ENCODE data around the gene IL12B.
"Not testable (repeated sequence)": the region's sequence is repeated elsewhere in the genome, so short reads cannot be mapped to it uniquely, and the experiment has no call there.

IL12B gene

DNA sequence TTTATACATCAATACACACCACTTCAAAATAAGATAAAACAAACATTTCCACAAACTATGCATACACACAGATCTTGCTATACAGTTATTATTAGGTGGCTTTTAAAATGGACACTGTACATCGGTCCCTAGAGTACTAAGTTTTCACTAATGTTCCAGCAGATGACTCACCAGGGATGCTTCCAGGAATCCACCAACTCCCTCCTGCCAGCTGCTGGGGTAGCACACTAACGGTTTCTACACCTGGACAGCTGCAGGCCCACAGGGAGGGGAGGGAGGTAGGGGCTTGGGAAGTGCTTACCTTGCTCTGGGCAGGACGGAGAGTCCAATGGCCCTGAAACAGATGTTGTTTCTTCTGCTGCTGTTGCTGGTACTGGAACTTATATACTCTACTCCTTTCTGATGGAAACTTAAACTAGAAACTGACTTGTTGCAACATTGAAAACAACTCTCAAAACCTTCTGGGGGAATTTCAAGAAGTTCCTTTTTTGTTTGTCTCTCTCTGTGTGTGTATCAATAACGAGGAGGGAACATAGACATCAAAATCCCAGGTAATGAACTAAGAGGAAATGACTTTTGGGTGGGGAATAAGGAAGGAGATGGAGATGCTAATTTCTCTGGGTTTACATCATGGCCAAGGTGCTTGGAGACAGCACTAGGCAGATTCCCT lies at the start of gene IL12B:
TSS of gene IL12B (minus strand) at position 357 of the 670 bp plus-strand sequence. CDS start 3,705 bp downstream, outside the sequence.
- no peak for FAIRE-seq

DNA sequence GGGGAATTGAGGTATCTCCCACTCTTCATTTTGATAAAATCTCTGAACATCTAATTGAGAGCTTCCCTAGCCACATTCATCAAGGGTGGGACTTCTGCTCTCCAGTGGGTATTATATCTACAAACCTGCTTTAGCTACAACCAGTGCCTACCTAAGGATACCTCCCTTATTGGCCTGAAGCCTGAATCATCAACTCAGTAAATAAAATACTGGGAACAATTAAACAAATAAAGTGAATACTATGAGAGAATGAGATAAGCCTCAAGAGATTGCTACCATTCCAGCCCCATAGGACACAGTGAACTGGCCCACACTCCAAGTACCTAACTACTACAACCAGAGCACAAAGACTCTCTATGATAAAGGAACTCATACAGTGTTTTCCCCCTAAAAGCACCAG lies 47.4 kb upstream of the IL12B start:
- FAIRE-seq = no peak

DNA sequence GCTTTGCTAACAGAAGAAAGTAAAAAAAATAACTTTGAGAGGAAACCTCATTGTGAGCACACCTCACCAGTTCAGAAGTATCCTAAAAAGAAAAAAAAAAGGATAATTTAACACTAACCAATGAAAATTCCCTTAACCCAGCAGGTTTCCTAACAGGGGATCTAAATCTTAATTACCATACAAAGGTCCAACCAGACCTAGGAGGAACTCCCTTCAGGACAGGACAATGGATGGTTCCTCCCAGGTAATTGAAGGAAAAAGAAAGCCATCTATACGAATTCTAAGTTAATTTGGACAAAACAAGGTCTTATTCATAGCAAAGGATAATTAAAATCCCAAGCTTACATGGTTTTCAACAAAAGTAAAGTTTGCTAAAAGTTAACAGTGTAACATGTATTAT lies 37.6 kb upstream of the IL12B start:
- not testable (repeated sequence) for FAIRE-seq

DNA sequence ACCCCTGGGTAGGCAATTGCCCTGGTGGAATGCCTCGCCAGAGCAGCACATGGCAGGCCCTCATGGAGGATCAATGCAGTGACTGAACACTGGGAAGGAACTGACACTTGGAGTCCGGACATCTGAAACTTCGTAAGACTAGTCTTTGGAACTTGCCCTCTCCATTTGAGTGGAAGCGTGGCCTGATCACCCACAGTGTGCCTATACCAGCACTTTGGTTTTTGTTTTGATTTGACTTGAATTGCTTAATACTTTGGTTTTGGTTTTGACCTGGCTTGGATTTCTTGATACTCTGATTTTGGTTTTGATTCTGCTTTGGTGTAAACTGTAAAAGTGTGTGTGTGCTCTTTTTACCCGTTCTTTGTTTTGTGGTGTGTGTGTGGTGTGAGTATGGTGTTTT lies 36.5 kb upstream of the IL12B start:
- FAIRE-seq = not testable (repeated sequence)

DNA sequence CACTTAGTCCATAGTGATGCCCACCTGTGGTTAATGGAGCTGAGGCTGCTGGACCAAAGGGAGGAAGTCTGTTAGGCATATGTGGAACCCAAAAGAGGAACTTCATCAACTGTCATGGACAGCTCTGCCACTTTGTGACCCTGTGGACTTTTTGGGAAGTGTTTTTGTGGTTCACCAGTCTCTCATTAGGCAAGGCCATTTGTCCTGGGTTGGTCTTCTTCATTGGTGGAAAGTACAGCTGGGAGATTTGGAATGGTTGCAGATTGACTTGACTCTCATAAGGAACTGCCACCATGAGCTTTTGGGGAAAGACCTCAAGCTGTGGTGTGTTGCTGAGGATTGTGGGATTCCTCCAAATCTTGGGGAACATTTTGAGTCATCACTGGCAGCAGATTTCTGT lies 31.9 kb upstream of the IL12B start:
- FAIRE-seq = no peak

DNA sequence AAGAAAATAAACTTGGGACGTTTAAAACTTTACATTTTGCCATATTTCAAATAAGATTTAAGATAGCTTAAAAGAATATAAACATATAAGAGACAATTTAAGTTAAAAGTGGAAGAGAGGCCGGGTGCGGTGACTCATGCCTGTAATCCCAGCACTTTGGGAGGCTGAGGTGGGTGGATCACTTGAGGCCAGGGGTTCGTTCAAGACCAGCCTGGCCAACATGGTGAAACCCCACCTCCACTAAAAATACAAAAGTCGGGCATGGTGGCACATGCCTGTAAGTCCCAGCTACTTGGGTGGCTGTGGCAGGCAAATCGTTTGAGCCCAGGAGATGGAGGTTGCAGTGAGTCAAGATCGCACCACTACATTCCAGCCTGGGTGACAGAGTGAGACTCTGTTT lies 29.6 kb upstream of the IL12B start:
- not testable (repeated sequence) for FAIRE-seq

DNA sequence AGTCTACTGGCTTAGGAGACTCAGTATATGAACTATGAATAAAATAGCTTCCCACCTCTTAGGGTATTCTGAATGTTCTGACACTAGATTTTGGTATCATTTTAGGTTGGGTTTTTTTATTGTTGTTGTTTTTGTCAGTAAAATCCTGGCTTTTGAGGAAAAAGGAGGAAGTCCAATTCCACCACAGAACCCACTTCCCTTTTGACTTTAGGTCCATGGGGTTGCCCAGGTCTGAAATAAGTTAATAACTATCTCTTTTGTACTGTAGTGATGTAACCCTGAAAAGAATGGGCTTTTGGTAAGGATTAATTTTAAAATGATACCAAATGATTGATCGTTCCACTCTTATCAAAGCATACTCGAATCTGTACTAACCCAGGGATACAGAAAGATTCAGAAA lies 29.1 kb upstream of the IL12B start:
- FAIRE-seq = no peak

DNA sequence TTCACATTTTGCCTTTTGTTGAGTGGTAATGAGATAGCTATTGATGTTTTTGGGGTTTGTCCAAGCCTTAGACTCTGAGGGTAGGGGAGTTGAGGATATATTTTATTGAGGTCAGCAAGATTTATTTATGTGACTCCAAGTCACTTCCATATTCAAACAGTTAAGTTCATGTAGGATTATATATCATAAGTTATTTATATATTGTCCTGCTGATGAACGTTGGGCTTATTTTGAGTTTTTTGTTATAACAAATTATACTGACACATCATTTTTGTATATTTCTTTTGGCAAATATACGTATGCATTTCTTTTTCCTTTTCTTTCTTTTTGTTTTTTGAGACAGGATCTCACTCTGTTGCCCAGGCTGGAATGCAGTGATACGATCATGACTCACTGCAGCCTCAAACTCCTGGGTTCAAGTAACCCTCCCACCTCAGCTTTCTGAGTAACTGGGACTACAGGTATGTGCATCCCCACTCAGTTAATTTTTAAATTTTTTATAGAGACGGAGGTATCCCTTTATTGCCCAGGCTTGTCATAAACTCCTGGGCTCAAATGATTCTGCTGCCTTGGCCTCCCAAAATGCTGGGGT lies 23.5 kb upstream of the IL12B start:
- no peak for FAIRE-seq

DNA sequence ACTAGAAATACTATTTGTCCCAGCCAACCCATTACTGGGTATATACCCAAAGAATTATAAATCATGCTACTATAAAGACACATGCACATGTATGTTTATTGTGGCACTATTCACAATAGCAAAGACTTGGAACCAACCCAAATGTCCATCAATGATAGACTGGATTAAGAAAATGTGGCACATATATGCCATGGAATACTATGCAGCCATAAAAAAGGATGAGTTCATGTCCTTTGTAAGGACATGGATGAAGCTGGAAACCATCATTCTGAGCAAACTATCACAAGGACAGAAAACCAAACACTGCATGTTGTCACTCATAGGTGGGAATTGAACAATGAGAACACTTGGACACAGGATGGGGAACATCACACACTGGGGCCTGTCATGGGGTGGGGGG lies 20.4 kb upstream of the IL12B start:
- not testable (repeated sequence) for FAIRE-seq

DNA sequence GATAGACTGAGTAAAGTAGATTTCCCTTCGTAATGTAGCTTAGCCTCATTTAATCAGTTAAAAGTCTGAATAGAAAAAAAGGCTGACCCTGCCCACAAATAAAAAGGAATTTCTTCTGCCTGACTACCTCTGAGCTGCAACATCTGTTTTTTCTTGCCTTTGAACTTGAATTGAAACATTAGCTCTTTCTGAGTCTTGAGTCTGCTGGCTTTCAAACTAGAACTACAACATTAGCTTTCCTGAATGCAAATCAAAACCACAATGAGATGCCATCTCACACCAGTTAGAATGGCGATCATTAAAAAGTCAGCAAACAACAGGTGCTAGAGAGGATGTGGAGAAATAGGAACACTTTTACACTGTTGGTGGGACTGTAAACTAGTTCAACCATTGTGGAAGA lies 19.9 kb upstream of the IL12B start:
- FAIRE-seq = not testable (repeated sequence)

DNA sequence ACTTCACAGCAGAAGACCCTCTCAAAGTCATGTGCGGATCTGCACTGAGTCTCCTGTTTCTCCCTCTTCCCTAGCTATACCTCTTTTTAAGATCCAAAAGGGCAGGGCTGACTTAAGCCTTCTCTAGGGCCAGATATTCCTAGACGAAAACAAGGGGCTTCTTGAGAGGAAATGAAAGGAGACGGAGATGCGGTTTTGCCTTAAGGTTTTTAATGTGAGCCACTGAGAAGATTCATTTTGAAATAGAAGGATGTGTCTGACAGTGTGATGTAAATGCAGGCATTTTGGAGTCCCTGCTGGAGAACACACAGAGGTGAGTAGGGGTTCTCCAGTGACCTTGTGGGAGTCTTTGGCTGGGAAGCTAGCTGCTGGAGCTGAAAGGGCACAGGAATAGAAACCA lies 15.6 kb upstream of the IL12B start:
- no peak for FAIRE-seq

DNA sequence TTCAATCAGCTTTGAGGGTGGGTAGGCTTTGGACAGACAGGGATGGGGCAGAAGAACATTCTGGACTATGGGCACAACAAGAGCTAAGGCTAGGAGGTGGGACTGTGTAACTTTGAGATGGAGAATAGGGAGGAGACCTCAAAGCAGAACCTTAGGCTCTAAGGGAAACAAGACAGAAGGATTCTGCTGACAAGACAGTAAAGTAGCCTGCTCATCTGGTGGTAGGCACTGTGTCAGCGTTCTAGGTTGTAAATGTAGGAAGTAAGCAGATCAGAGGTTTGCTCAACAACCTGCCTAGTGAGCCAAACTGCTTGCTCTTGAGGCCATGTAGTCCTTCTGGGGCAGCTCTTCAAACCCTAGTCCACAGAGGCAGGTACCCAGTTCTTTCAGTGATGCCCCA lies 15.0 kb upstream of the IL12B start:
- FAIRE-seq = no peak

DNA sequence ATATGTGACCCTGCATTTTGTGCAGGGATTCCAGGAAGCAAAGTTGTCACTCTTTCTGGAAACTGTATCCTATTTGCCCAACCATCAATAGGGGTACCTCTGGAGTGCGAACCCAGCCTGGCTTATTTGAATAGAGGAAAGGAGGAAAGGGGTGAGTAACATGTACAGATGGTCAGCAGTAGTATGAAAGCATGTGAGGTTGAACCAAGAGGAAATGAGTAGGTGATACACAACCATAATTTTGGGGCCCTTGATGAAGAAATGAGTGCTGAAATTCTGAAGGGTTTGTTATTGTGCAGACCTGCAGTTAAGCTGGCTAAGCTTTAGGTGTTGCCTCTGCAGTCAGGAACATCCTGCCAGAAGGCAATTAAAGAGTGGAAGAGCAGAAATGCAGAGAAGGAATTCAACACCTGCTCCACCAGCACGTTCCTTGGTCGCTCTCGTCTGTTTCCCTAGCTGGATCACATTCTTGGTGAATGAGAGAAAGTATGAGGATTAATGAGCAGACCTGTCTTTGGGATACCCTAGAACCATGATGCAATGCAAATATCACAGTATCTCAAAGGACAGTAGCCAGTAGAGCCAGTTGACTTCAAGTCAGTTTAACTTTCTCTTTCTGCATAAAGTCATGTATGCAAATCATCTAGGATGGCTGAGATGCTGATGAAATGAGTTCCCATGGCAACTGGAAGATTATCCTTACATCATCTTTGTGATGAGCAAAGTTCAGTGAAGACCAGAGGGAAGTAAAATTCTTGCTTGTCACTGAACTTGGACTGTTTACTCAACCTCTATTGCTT lies 13.2 kb upstream of the IL12B start:
- FAIRE-seq = no peak

DNA sequence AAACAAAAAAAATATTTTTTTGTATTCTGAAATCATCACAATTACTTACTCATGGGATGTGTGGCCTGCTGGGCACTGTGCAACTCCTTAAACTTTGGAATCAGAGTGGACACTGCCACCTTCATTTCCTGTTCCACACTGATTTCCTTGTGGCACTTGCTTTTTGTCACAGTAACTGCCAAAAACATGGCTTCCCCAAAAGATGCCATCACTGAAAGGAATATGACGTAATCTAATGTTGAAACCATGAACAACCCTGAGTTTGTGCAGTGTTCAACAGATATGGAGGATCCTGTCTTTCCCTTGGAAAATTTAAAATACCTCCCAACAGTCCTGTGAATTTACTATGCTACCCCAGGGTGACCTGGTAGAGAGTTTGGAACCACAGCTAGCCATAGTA lies 12.6 kb upstream of the IL12B start:
- FAIRE-seq = no peak

DNA sequence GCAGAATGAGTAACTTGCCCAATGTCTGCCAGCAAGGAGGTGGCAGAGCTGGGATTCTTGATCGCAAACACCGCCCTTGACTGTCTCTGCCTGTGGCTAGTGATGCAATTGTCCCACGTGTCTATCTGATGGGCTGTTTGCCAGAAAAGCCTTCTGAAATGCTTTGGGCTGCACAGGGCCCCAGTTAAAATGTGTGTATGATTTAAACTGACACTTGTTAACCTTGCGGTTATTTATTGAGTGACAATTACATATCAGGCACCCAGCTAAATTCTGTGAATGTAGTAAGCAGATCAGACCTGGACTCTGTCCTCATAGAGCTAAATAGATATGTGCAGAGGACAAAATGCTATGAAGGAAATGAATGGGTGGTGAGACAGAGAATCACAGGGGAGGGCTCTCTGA lies 11.6 kb upstream of the IL12B start:
- no peak for FAIRE-seq

DNA sequence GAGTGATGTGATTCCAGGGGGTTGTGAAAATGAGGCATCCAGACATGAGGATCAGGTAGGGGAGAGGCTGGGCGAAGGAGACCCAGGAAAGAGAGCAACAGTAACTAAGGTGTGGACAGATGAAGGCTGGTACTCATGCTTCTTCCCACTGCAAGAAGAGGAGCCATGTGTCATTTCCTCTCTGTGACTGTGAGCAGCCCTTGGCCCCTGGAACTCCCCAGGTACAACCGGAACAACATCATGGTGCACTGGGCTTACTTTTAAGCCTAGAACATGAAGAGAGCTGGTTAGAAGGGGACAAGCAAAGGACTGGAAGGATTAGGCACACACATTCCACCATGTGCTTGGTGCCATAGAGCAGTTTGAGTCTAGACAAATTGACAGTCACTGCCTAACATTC lies 10.9 kb upstream of the IL12B start:
- no peak for FAIRE-seq

DNA sequence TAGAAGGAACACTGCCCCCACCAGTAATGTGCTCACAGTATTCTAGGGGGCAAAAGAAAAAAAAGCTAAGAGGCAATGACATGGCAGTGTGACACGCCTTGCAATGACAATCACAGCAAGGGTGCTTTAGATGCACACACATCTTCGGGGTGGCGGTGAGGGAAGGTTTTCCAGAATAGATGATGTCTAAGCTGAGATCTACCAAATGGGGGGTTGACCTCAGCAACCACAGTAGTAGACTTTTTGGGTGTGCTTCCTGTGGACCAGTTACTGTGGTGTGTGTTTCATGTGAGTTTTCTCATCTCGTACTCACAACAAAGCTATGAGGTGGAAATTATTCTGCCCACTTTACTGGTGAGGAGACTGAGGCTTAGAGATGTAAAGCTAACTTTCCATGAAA lies 10.2 kb upstream of the IL12B start:
- FAIRE-seq = no peak

DNA sequence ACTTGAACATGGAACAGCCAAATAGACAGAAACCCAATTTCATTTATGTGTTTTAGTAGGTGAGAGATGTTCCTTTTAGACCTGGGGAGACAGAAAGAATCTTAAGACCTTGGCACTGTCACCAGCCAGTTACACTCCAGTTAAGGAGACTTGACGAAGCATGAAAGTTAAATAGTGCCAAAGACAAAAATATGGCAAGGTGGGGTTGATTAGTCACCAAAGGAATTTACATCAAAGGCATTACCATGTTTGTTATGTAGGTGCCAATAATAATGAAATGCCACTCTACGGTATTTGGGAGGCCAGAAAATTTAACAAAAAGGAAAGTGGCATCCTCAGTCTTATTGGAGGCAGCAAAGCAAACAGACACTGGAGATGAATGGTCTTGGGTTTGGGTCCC lies 9.2 kb upstream of the IL12B start:
- FAIRE-seq = no peak

DNA sequence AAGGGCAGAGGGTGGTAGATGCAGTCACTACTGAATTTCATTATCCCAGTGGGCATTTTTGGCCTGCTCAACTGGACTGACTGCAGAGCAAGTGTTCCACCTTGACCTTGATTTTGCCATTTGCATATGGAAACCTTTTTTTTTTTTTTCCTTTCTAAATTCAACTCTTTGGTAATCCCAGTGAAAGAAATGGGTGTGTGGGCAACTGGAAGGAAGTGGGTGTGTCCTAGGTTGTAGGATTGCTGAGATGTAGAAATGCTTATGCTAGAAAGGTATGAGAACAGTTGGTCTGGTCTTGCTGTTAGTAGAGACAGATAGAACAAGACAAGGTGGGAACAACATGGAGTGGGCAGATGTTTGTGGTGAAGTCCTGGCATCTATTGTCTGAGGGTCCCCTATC lies 7.8 kb upstream of the IL12B start:
- no peak for FAIRE-seq

DNA sequence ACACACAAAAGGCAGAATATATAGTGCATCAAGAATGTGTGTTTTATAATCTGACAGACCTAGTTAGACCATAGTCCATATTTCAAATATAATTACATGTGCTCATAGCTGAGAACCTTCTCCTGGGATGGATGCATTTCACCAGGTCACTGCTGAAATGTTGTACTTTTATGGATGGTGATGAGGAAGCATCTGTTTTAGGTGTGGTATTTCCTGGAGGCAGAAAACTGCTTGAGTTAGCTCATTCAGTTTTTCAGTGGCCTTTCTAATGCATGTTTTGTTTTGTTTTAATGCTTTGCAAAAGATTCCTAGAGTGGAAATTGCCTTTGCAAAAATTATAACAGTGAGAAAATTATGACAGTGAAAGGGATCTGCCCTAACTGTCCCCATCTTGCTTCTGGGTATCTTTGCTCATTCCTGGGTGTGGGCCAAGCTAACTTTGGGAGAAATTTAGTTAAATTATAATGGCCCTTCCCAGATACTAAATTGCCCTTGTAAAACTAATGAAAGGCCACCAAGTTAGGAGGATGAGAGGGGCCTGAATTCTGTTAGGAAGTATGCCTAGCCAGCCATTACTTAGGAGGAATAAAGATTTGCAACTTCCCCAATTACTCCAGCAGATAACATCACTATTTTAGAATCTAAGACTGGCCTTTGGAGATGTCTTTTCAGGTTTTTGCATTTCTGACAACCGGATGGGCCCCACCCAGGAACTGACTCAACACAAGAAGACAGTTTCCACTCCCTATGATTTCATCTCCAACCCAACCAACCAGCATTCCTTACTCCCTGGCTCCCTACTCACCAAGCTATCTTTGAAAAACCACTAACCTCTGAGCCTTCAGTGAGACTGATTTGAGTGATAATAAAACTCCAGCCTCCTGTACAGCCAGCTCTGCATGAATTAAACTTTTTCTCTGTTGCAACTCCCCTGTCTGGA lies 7.0 kb upstream of the IL12B start:
- FAIRE-seq = no peak

DNA sequence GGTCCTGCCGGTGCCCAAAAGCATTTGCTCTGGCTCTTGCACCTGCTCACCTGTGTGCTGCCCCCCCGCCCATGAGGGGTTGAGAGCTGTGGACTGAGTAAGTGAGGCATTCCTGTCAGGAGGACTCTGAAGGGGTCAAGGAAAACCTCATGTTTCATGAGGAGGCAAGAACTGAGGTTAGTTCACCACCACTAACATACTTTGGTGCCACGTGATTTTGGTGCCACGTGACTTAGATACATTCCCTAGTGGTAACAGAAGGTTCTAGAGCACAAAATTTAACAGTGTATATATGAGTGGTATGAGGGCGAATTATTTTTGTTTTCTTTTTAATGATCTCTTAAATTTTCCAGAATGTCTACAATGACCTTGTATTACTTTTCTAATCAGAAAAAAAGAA lies 6.3 kb upstream of the IL12B start:
- FAIRE-seq = no peak

DNA sequence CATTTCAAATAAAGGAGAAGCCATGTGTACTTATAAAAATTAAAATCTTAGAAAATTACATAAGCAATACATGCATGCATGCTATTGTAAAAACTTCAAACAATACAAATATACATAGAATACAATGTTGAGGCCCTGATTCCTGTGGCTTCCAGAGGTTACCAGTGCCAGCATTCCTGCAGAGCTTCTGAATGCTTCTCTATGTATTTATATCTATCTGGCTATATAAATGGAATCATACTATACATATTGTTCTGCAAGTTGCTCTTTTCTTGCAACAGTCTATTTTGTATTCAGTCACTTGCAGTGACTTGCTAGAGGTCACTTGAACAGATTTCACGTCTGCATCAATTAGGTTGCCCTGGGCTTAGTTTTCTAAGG lies 3.2 kb upstream of the IL12B start:
- no peak for FAIRE-seq

Measured in islet of Langerhans (tissue), 1 donor.